Left ventricle myocardium inferior (tissue), 1 donor: Measurements from ENCODE around the gene PRR16. TPM values are rescaled to one million over a fixed set of nuclear protein-coding genes. Genes with fewer than 3 reads are reported as not detected.

Experiments used
- DNase-seq: peaks from one replicate; pipeline ENCODE4 v3.0.0-alpha.2; 2020
- H3K27ac ChIP-seq: fragments of 200-600 bp; replicated peaks from 2 replicates; pipeline ENCODE4 v1.8.0; 2021
- H3K27me3 ChIP-seq: fragments of 200-600 bp; 2 replicates; pipeline ENCODE4 v1.8.0; 2021; ENCODE audit warnings: low read depth
- H3K36me3 ChIP-seq: fragments of 200-600 bp; 2 replicates; pipeline ENCODE4 v1.8.0; 2021
- H3K4me1 ChIP-seq: fragments of 200-600 bp; 2 replicates; pipeline ENCODE4 v1.8.0; 2021
- H3K4me3 ChIP-seq: fragments of 200-600 bp; 2 replicates; pipeline ENCODE4 v1.8.0; 2021; ENCODE audit warnings: mild to moderate bottlenecking, moderate library complexity
- H3K9me3 ChIP-seq: fragments of 200-600 bp; replicated peaks from 2 replicates; pipeline ENCODE4 v1.8.0; 2021
- CTCF ChIP-seq: fragments of 200-600 bp; IDR thresholded peaks from 2 replicates; pipeline ENCODE4 v1.8.0; 2021; ENCODE audit warnings: antibody characterized with exemption, mild to moderate bottlenecking, borderline replicate concordance
- intact Hi-C: fragments of 100-400 bp; cut with micrococcal nuclease; formaldehyde crosslinking; loops from one replicate; pipeline ENCODE4 v1.11.0; 2022
- total RNA-seq: library from RNA; stranded (reverse); fragmentation: NEBNext Ultra II Directional; extraction: Animal tissue kit (Norgen Biotek cat#: 25700); gene quantifications from one replicate; pipeline ENCODE4 v1.2.1, GENCODE V29; 2021
- donor health status: DM: no; HTN: yes; CAD: no; lungs with severe emphysema.

Gene PRR16
- total RNA-seq, 1 donor from 2014 or later, result 15.3 TPM

GRCh38 chr5:120655828-120656435 is 191.8 kb downstream of the PRR16 start:
- Histone ChIP-seq H3K4me3 (no peak overlapping the region), H3K9me3 (no peaks in the 10 kb centered on the region), H3K27ac (no peak overlapping the region), H3K4me1 (no peaks in the 10 kb centered on the region), H3K27me3 (no peaks in the 10 kb centered on the region), H3K36me3 (no peaks in the 10 kb centered on the region)
- intact Hi-C loops, result no loop called here
- peak; percentile 33 for TF ChIP-seq CTCF
- no peak for DNase-seq

GRCh38 chr5:120657104-120657503 is 193.0 kb downstream of the PRR16 start:
- Histone ChIP-seq H3K27ac (no peak overlapping the region), H3K27me3 (no peaks in the 10 kb centered on the region), H3K4me1 (no peaks in the 10 kb centered on the region), H3K36me3 (no peaks in the 10 kb centered on the region), H3K9me3 (no peaks in the 10 kb centered on the region), H3K4me3 (no peak overlapping the region)
- no peak for DNase-seq
- TF ChIP-seq CTCF, result no peak
- intact Hi-C loops, result no loop called here

- H3K4me1 ChIP-seq, result no peaks in the 10 kb centered on the region
- no peaks in the 10 kb centered on the region for H3K36me3 ChIP-seq
- H3K27me3 ChIP-seq, result no peaks in the 10 kb centered on the region
- no peak for DNase-seq
- no peaks in the 10 kb centered on the region for H3K9me3 ChIP-seq
- intact Hi-C loops, result no loop called here
- no peak overlapping the region for H3K4me3 ChIP-seq
- no peak for TF ChIP-seq CTCF
- no peak overlapping the region for H3K27ac ChIP-seq
Measured at GRCh38 chr5:120677481-120677880, 213.4 kb downstream of the PRR16 start.

GRCh38 chr5:120678279-120678678 is 214.2 kb downstream of the PRR16 start:
- intact Hi-C loops, result no loop called here
- no peaks in the 10 kb centered on the region for H3K27me3 ChIP-seq
- no peaks in the 10 kb centered on the region for H3K36me3 ChIP-seq

GRCh38 chr5:120682851-120683250 is 218.8 kb downstream of the PRR16 start:
- no peak for DNase-seq
- TF ChIP-seq CTCF, result no peak
- Histone ChIP-seq H3K27ac (no peak overlapping the region), H3K27me3 (no peaks in the 10 kb centered on the region), H3K4me1 (no peaks in the 10 kb centered on the region), H3K36me3 (peaks cover 5% of the 10 kb centered on the region), H3K9me3 (no peaks in the 10 kb centered on the region), H3K4me3 (no peak overlapping the region)
- intact Hi-C loops, result no loop called here

More at GRCh38 chr5:120678279-120678678, 214.2 kb downstream of the PRR16 start:
- Histone ChIP-seq H3K4me1 (no peaks in the 10 kb centered on the region), H3K4me3 (no peak overlapping the region), H3K27ac (no peak overlapping the region), H3K9me3 (no peaks in the 10 kb centered on the region)
- TF ChIP-seq CTCF, result no peak
- DNase-seq, result no peak
